ENCODE results near the gene PYCR2. TPM values are rescaled to one million over a fixed set of nuclear protein-coding genes. Genes with fewer than 3 reads are reported as not detected.

PYCR2 gene
- total RNA-seq, 2 donors from 2014 or later, result 50.3 to 57.3 TPM

DNA sequence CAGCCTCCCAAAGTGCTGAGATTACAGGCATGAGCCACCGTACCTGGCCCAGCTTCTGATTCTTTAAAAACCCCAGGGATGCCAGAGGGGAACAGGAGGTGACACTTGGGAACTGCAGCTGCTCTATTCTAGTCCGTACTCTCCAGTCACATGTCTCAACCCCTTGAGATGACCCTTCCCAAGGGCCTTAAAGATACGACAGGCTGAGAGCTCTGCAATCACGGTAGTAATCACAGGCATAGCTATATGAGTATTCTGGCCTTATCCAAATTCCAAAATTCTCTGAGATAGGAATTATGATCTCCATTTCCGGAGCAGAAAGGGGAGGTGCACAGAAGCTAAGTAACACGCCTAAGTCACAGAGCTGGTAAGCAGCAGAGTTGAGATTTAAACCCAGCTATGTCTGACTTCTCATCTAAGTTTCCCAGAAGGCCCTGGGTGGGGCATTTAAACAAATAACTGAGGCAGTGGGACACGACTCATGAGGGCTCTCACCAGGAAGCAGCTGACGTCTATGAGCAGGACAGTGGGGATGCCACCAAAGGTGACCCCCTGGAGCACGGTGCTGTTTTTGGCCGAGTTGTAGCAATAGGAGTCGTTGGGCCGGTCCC, 47.0 kb downstream of the PYCR2 start:
- H3K4me1 ChIP-seq, result peaks cover 0 to 51% of the 10 kb centered on the region in 2 donors
- peak overlapping the region; percentile 68 to 85 for H3K27ac ChIP-seq
- H3K9me3 ChIP-seq, result no peaks in the 10 kb centered on the region
- DNase-seq (ENCODE audit: low spot score), result no peak
- H3K27me3 ChIP-seq, result no peaks in the 10 kb centered on the region
- TF ChIP-seq, protein P1, sequence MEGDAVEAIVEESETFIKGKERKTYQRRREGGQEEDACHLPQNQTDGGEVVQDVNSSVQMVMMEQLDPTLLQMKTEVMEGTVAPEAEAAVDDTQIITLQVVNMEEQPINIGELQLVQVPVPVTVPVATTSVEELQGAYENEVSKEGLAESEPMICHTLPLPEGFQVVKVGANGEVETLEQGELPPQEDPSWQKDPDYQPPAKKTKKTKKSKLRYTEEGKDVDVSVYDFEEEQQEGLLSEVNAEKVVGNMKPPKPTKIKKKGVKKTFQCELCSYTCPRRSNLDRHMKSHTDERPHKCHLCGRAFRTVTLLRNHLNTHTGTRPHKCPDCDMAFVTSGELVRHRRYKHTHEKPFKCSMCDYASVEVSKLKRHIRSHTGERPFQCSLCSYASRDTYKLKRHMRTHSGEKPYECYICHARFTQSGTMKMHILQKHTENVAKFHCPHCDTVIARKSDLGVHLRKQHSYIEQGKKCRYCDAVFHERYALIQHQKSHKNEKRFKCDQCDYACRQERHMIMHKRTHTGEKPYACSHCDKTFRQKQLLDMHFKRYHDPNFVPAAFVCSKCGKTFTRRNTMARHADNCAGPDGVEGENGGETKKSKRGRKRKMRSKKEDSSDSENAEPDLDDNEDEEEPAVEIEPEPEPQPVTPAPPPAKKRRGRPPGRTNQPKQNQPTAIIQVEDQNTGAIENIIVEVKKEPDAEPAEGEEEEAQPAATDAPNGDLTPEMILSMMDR (IDR thresholded peaks at IDR 0.05), result no peak
- no peak overlapping the region for H3K4me3 ChIP-seq
- peaks cover 31% of the 10 kb centered on the region for H3K36me3 ChIP-seq

DNA sequence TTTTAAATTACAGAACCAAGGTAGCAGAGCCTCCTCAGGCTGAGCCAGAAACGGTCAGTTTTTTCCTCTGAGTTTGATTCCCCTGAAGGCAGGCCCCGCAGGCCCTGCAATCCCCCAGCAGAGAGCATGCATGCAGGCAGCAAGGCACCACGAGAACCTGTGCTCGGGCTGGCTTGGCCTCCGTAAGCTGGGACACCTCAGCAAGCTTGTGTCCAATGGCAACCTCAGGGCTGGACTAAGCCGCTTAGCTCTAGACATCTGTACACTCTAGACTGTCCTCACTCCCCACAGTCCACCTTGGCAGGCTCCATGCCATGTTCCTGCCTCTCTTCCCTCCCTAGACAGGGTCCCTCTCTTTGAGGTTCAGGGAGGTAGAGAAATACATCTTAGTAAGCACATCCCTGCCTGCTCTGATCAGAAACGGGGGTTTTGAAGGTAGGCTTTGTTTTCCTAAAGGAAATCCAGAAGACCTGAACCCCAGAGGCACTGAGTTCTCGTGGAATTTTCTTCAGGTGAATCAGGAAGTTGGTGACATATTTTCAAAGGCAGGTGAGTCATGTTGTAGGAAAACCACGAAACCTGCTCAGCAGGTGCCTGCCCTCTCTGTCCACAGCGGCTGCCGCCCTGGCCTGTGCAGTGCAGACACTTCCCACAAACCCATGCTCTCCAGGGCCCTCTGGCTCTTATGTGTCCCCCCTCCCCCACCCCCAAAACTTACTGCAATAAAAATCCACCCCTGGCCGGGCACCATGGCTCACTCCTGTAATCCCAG, 48.8 kb downstream of the PYCR2 start:
- no peak for DNase-seq (ENCODE audit: low spot score)
- H3K4me3 ChIP-seq, result no peak overlapping the region
- TF ChIP-seq, protein P1 (IDR thresholded peaks at IDR 0.05), result no peak
- no peaks in the 10 kb centered on the region for H3K9me3 ChIP-seq
- peaks cover 49% of the 10 kb centered on the region for H3K36me3 ChIP-seq
- H3K27me3 ChIP-seq, result no peaks in the 10 kb centered on the region
- peaks cover 0 to 36% of the 10 kb centered on the region in 2 donors for H3K4me1 ChIP-seq
- H3K27ac ChIP-seq, result no peak overlapping the region

DNA sequence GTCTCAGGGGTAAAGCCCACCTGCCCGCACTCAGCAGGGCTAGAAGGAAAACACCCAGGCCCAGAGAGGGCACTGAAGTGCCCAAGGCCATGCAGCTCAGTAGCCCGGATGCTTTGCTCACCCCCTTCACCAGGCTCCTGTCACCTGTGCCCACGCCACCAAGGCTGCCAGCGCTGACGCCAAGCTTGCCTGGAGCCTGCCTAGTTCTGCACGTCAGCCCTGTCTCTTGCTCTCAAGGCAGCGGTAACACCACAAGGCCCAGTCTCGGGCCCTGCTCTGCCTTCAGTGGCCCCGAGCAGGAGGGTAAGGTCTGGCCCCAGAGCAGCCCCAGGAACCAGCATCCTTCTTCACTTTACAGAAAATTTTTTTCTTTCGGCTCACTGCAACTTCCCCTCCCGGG, 49.6 kb downstream of the PYCR2 start:
- Histone ChIP-seq H3K4me3 (no peak overlapping the region), H3K27ac (no peak overlapping the region), H3K9me3 (no peaks in the 10 kb centered on the region), H3K27me3 (no peaks in the 10 kb centered on the region), H3K36me3 (peaks cover 55% of the 10 kb centered on the region), H3K4me1 (peaks cover 0 to 28% of the 10 kb centered on the region in 2 donors)
- TF ChIP-seq, protein P1 (IDR thresholded peaks at IDR 0.05), result no peak
- DNase-seq (ENCODE audit: low spot score), result no peak

DNA sequence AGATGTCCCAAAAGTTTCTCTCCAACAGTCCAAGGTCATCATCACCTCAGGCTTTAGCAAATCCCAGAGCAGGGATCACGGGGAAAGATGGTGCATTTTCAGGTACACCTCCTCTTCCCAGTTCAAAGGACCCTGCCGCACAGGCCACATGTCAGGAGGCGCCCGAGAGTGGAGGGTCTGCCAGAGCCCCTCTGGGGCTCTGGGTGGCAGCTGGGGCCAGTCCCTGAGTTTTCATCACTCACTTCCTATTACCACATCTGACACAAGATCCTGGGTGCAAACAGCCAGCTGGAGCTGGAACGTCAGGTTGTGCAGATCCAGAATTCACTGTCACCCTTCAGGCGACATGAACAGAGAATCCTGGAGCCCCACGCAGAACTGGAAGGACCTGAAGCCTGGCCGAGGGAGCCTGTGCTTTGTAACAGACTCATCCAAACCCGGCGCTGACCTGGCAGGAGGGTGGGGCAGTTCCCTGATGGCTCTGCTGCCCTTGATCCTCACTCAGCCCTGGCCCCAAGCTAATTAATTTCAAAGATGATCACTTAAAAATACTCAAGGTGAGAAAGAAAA, 50.7 kb downstream of the PYCR2 start:
- Histone ChIP-seq H3K27me3 (no peaks in the 10 kb centered on the region), H3K4me3 (no peak overlapping the region), H3K4me1 (peaks cover 0 to 17% of the 10 kb centered on the region in 2 donors), H3K9me3 (no peaks in the 10 kb centered on the region), H3K27ac (no peak overlapping the region), H3K36me3 (peaks cover 60% of the 10 kb centered on the region)
- TF ChIP-seq, protein P1 (IDR thresholded peaks at IDR 0.05), result no peak
- DNase-seq (ENCODE audit: low spot score), result no peak

DNA sequence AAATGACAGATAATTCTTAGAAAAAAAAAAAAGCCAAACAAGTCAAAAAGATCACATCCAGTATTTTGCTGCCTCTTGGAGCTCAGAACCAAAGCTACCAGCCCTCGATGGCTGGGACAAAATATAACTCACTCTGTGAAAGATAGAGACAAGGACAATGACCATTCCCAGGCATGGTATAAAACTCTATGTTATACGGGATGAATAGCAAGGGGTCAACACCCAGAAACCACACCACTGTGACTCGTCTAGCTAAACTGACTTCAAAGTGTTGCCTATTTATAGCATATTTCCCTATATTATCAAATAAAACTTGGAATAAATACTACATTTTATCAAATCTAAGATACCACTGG, 52.0 kb downstream of the PYCR2 start:
- no peak overlapping the region for H3K4me3 ChIP-seq
- TF ChIP-seq, protein P1 (IDR thresholded peaks at IDR 0.05), result no peak

More for the DNA sequence above, 52.0 kb downstream of the PYCR2 start:
- peaks cover 67% of the 10 kb centered on the region for H3K36me3 ChIP-seq
- H3K9me3 ChIP-seq, result no peaks in the 10 kb centered on the region
- H3K4me1 ChIP-seq, result peaks cover 0 to 4% of the 10 kb centered on the region in 2 donors
- H3K27ac ChIP-seq, result no peak overlapping the region
- DNase-seq (ENCODE audit: low spot score), result no peak
- H3K27me3 ChIP-seq, result no peaks in the 10 kb centered on the region
